ENCODE data around the gene XPO5.

Gene XPO5

GRCh38 chr6:43517505-43518357, 58.1 kb downstream of the XPO5 start:
- DNase-seq (ENCODE audit: low read depth in 2 of 2): no peak

DNA sequence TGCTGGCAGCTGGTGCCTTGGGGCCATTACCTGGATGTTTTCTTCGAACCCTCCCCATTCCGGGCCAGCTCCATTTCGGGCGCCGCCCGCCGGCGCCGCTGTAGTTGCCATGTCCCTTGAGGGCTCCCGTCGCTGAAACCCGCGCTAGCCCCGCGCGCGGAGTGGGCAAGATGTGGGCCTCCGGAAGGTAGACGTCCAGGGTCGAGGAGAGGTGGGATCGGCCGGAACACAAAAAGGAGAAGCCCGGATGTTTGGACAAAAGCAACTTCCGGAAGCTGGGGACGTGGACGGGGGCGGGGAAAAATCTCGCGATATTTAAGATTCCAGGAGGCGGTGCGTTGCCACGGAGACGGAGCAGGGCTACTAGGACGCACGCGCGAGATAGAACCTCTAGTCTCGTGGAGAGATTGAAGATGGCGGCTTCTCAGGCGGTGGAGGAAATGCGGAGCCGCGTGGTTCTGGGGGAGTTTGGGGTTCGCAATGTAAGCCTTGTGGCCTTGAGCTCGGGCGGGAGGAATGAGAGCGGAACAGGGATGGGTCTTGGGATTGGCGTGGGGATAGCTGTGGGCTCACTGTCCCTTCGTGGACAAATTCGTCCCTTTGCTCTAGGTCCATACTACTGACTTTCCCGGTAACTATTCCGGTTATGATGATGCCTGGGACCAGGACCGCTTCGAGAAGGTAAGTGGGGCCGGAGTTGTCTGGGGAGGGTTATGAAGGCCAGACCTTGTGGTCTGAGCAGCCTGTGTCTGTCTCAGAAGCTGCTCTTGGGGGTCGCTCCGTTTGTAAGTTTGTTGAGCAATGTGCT, 58.9 kb downstream of the XPO5 start, which contains the start of the genes POLR1C and YIPF3:
TSS of gene POLR1C (plus strand) at position 393 of the 808 bp plus-strand sequence. CDS start at position 414, 21 bp downstream.
TSS of gene YIPF3 (minus strand) at position 230 of the 808 bp plus-strand sequence. CDS start at position 111, 119 bp downstream.
- peak; percentile 94 for DNase-seq (ENCODE audit: low read depth in 2 of 2)

DNA sequence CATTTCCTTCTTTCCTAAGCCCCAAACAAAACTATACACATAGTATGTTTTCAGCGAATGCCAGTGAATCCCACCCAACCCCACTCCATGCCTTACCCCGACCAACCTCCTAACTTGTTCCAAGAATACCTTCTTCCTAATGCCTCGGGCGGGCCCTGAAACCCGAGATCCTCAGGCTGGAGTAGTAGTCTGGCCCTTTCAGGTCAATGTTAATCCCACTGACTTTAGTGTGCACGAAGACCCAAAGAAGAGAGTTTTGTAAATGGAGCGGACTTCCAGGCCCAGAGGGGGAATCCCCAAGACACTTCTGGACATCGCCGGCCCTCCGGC, 59.5 kb downstream of the XPO5 start:
- DNase-seq (ENCODE audit: low read depth in 2 of 2): no peak

- no peak for DNase-seq (ENCODE audit: low read depth in 2 of 2)
Measured at GRCh38 chr6:43515808-43516207, 60.0 kb downstream of the XPO5 start.

DNA sequence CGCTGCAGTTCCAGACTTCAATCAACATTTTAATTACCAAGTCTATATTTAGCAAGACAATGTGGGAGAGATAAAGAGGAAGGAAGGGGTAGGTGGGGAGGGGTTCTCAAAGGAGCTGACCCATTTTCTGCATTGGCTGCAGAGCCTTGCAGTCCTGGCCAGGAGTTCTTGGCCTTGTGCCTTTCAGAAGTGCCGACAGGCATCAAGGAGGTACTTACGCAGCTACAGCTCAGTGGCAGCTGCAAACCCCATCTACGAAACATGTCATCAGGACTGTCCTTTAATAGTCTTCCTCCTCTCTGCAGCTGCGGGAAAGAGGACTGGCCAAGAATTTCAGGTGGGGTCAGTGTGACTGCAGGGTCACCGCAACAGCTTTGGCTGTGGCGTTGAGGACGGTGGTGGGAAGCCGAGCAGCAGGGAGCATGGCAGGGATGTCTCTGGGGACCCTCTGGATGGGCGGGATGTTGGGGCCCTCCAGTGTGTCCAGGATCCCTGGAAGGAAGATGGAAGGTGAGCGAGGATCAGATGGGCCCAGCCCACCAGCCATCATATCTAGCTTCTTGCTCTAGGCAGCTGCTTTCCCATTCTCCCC, 63.9 kb downstream of the XPO5 start:
- no peak for DNase-seq (ENCODE audit: low read depth in 2 of 2)

DNA sequence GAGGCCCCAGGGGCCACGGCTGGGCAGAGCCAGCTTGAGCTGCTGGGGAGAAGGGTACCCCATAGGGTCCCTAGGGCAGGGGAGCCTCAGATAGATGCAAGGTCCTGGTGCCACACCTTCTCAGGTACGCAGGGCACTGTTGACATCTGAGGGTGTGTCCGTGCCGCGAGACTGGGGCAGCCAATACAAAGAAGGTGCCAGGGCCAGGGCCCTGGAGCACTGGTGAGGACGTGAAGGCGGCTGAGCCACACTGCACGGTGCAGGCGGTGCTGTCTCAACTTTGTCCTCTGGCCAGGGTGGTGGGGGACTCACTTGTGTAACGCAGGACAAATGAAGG, 65.0 kb downstream of the XPO5 start:
- no peak for DNase-seq (ENCODE audit: low read depth in 2 of 2)

GRCh38 chr6:43509984-43510826, 65.6 kb downstream of the XPO5 start, which contains the start of gene LRRC73:
TSS of gene LRRC73 (minus strand) at chr6:43510346. CDS start at chr6:43509785, 561 bp downstream.
- peak; percentile 63 to 70 for DNase-seq (ENCODE audit: low read depth in 2 of 2)

- DNase-seq (ENCODE audit: low read depth in 2 of 2): no peak
Measured at GRCh38 chr6:43509142-43509983, 66.5 kb downstream of the XPO5 start.

- no peak for DNase-seq (ENCODE audit: low read depth in 2 of 2)
Measured at GRCh38 chr6:43508481-43509141, 67.2 kb downstream of the XPO5 start.

- DNase-seq (ENCODE audit: low read depth in 2 of 2): peak; percentile 72 to 79
Measured at GRCh38 chr6:43506667-43507471, 69.0 kb downstream of the XPO5 start.

GRCh38 chr6:43506171-43506570, 69.7 kb downstream of the XPO5 start:
- no peak for DNase-seq (ENCODE audit: low read depth in 2 of 2)

- DNase-seq (ENCODE audit: low read depth in 2 of 2): no peak
Measured at GRCh38 chr6:43505718-43506117, 70.1 kb downstream of the XPO5 start.

- no peak for DNase-seq (ENCODE audit: low read depth in 2 of 2)
Measured at GRCh38 chr6:43504756-43505593, 70.9 kb downstream of the XPO5 start.

DNA sequence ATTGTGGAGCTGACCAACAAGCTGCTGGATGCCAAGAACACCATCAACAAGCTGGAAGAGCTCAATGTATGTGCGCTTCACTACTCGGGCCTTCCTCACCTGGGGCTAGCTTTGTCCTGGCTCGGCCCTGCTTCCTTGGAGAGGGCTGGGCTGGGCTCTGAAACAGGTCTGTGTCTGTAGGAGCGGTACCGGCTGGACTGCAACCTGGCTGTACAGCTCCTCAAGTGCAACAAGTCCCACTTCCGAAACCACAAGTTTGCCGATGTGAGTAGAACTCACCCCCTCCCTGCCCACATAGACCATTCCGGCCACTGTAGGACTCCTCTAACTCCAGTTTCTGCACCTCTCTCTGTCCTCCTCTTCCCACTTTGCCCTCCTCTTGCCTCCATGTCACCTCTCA, 72.4 kb downstream of the XPO5 start:
- no peak for DNase-seq (ENCODE audit: low read depth in 2 of 2)

GRCh38 chr6:43502666-43503065, 73.2 kb downstream of the XPO5 start:
- DNase-seq (ENCODE audit: low read depth in 2 of 2): no peak

- no peak for DNase-seq (ENCODE audit: low read depth in 2 of 2)
Measured at GRCh38 chr6:43500921-43501320, 74.9 kb downstream of the XPO5 start.

DNA sequence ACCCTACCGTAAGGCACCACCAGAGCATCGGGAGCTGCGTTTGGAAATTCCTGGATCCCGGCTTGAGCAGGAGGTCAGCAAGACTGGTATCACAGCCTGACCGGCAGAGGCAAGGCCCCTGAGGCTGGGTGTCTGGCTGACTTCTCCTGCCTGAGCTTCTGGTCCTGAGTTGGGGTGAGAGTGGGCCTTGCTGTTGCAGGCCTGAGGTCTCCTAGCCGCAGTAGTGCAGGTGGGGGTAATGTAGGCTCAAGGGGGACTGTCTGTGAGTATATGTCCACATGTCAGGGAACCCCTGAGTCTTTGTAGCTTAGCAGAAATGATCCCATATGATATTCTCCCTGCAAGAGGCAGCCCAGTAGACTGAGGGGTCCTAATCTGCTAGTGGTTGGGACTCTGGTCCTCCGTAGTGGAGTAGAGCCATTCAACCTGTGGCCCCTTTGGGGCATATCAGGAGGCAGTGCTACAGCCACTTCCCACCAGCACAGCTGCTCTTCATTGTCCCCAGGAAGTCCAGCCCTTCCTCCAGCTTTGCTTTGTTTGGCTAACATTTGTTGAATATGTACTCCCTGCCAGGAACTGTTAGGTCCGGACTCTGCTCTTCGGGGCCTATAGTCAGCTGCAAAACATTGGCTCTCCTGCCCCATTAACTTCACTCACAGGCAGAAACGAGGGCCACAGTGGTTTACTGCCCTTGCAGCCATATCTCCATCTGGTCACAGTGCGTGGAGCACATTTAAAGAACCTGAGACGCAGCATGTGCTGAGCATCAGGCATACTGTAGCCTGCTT, 76.6 kb downstream of the XPO5 start:
- no peak for DNase-seq (ENCODE audit: low read depth in 2 of 2)

All from activated CD4-positive, alpha-beta T cell treated with anti-CD3 and anti-CD28 coated beads for 24 hours (primary cell).